Activated CD4-positive, alpha-beta T cell treated with anti-CD3 and anti-CD28 coated beads, Interleukin-2, amount 50 U/mL, for 1 hour (primary cell): Measurements from ENCODE around the gene SERPINA3.
"Not testable (repeated sequence)": the region's sequence is repeated elsewhere in the genome, so short reads cannot be mapped to it uniquely, and the experiment has no call there.

Source experiments
- DNase-seq: peaks from one replicate; pipeline ENCODE4 v3.0.0-alpha.2; 2020

SERPINA3 gene

GRCh38 chr14:94612174-94612573 lies at the start of gene SERPINA3:
Gene SERPINA3, plus strand, starts transcription at chr14:94612391. Its CDS starts 2,051 bp downstream, at chr14:94614442.
- DNase-seq: no peak

GRCh38 chr14:94562941-94563883 lies 49.0 kb upstream of the SERPINA3 start:
- no peak for DNase-seq

GRCh38 chr14:94564381-94564780 lies 47.8 kb upstream of the SERPINA3 start:
- no peak for DNase-seq

GRCh38 chr14:94568186-94568585 lies 44.0 kb upstream of the SERPINA3 start:
- DNase-seq: no peak

DNA sequence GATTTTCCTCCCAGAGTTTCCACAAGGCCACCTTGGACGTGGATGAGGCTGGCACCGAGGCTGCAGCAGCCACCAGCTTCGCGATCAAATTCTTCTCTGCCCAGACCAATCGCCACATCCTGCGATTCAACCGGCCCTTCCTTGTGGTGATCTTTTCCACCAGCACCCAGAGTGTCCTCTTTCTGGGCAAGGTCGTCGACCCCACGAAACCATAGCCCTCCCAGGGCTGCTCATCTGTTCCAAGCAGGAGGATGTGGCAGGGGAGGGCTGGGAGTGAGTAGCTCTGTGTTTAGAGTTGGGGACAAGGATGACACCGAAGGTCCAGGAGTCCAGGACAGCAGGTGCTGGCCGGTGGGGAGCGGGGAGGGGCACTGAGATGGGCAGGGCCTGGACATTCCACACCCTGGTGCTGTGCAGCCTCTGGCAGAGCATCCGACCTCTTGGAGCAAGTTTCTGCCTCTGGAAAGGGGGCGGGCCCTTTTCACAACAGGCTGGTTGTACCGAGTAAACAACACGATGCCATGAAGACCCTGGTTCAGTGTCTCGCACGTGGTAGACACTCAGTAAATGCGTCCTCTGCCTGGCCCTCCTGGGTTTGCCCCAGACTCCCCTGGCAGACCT lies 42.7 kb upstream of the SERPINA3 start:
- DNase-seq: no peak

DNA sequence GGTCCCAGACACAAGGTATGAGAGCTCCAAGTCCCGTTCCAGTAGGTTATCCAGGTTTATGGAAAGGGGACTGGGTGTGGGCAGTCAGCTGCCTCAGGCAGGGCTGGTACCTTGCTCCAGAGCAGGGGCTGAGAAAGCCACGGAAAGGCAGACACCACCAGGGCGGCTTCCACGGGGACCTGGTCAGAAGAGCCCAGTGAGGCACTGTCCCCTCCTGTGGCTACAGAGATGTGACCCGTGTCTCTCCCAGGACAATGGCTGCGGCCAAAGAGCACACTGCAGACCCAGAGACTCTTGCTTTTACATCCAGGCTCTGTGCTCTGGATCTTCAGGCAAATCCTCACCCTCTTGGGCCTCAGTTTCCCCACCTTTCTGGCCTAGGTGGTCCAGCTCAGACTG lies 42.2 kb upstream of the SERPINA3 start:
- DNase-seq: no peak

GRCh38 chr14:94570440-94570839 lies 41.8 kb upstream of the SERPINA3 start:
- no peak for DNase-seq

DNA sequence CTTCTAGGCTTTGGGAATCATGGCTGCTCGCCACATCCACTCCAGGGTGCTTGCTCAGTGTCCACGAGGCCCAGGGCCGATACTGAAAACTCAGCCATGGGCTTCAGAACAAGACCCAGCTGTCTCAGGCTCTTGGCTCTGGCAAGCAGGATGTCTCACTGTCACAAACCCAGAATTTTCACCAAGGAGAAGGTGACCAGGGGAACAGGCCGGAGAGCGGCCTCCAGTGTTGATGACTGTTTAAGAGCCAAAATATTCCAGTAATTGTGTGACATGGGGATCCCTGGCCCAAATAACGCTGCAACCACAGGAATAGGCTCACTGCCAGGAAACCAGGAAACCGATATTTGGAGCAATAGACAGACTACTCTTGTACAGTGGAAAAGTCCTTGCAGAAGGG lies 40.8 kb upstream of the SERPINA3 start:
- DNase-seq: no peak

GRCh38 chr14:94571950-94572349 lies 40.2 kb upstream of the SERPINA3 start:
- no peak for DNase-seq

DNA sequence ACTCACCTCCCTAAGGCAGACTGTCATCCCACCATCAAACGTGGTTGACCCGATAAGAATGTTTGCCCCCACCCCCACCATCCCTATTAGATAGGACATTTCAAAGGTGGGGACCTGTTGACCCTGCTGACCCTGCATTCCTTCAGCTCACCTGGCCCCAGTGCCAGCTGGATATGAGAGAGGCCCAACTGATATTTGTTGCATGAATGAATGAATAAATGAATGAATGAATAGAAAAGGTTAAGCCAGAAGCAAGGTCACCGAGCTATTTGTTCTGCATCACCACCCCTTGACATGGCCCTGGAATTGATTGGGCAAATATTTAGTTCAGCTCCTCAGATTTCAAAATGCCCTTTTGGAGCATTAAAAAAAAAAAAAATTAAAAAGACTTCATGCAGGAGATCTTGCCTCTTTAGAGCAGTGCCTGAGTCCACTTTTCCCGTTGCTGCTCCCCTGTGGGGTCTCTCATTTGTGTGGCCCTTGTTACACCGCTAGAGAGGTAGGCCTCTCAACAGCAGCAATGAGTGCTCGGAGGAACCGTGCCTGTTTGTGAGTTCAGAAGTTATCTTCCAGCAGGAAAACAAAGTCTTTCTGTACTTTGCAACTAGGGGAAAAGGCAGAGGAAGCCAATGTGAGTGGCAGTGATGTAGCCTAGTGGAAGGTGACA lies 39.4 kb upstream of the SERPINA3 start:
- DNase-seq: no peak

GRCh38 chr14:94573475-94574277 lies 38.5 kb upstream of the SERPINA3 start:
- DNase-seq: no peak

DNA sequence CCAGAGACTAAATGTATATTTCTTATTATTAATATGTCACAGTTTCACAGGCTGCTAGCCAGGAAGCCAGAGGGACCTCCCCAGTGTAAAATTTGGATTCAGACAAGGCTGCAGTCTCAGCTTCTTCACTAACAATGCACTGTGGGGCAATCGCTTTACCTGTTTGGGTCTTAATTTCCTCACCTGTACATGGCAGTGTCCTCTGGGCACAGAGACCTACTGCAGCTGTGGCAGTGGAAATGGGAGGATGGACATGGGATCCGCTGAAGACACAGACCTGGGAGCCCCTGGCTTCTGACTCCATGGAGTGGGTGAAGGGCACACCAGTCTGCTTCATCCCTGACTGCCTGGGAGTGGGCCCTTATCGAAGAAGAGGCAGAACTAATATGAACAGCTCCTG lies 37.9 kb upstream of the SERPINA3 start:
- DNase-seq: no peak

GRCh38 chr14:94575730-94576585 lies 36.2 kb upstream of the SERPINA3 start:
- DNase-seq: no peak

DNA sequence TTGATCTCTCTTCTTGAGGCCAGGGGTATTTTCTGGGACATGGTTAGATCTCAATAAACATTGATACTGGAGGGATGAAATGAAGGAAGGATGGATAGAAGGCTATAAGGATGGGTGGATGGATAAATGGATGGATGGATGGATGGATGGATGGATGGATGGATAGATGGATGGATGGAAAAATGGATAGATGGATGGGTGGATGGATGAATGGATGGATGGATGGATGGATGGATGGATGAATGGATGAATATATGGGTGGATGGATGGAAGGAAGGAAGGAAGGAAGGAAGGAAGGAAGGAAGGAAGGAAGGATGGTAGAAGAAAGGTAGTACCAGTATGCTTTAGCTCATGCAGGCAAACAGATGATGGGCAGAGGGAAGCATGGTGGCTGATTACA lies 34.7 kb upstream of the SERPINA3 start:
- not testable (repeated sequence) for DNase-seq

DNA sequence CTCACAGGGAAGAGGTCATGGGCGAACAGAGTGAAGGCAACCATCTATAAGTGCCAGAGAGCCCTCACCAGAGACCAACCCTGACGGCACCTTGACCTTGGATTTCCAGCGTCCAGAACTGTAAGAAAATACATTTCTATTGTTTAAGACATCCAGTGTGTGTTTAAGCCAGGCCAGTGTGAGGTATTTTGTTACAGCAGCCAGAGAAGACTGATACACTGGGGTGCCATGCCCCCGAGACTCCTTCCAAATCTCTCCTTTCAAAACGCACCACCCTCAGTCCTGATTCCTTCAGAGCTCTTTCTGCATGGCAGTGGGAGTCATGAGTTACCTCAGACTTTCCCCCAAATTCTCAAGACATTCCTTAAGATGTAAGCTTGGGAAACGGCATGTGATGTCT lies 33.5 kb upstream of the SERPINA3 start:
- DNase-seq: no peak

GRCh38 chr14:94581127-94581999 lies 30.8 kb upstream of the SERPINA3 start, which contains the start of gene SERPINA5:
Gene SERPINA5, plus strand, starts transcription at chr14:94581426. Its CDS starts 5,937 bp downstream, at chr14:94587363.
- DNase-seq: no peak

DNA sequence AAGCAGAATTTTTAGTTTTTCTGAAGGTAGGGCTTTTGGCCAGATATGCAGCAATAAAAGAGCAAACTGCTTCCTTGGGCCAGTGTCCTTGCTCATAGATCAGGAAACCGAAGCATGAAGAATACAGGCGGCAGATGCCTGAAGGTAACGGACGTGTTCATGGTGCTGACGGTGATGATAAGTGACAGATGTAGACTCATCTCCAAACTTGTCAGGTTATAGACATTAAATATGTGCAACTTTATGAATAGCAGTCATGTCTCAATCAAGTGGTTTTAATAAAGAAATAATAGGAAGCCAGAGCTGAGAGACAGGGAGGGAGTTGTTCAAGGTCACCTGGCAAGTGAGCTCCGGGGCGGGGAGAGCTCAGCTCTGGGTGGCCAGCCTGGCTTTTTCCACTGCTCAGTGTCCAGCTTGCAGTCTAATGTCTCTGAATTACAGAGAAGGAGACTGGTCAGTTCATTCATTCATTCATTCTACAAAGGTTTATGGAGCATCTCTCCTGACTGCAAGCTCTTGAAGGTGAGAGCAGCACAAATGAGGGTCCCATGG lies 29.9 kb upstream of the SERPINA3 start:
- DNase-seq: no peak

GRCh38 chr14:94582851-94583250 lies 29.3 kb upstream of the SERPINA3 start:
- DNase-seq: no peak

DNA sequence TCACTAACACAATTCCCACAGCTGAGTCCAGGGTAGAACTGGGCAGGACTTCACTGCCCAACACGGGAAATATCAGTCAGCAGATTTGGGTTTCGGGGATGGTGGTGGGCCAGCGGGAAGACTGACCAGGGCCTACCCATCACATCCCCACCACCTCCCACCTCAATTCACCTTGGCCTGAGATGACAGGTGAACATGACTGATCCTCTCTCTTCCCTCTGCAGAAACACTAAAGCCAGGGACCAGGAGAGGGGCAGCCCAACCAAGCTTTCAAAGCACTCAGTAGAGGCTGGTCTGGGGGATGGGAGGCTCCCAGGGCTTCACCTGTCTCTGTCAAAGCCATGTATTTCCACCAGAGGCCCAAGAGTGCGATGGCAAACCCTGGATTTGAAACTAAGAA lies 28.6 kb upstream of the SERPINA3 start:
- no peak for DNase-seq

- no peak for DNase-seq
Measured at GRCh38 chr14:94584591-94585280, 27.5 kb upstream of the SERPINA3 start.
